Measurements from ENCODE around the gene TRPM1.
A peak's percentile ranks its signal among the peaks of the same experiment; 100 is the strongest.

Gene TRPM1

DNA sequence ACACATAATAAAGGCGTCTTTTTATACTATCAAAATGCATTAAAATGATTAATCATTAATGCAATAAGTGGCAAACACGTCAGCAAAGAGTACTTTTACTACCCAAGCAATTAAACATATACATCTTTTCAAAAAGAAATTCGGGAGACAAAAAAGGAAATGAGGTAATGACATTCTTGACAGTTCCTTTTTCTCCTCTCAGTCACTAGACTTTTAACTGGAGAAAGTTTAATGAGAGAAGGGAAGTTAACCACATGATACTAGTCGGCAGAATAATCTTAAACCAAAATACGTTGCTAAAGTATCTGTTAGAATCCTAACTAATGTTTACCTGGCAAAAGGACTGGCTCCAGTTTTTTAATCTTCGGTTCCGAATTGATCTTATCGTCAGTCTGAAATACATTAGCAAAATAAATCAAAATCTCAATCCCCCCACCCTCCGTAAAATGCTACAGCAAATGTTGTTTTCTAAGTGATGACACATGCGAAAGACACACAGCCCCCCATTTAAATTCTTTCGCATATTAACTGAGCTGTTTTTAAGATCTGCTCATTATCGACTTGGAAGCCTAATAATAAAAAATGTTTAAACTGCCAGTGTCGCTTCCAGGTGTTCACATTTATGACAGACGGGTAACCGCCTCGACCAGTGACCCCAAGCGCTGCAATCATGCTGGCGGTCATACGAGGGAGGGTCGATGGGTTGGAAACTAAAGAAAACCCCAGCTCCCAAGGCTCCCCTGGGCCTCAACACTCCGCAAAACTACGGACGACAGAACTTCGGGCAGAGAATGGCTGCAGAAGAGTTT is 110.9 kb downstream of the TRPM1 start:
- FAIRE-seq (peak; percentile 75), DNase-seq (ENCODE audit: insufficient read length, low spot score) (no peak)

DNA sequence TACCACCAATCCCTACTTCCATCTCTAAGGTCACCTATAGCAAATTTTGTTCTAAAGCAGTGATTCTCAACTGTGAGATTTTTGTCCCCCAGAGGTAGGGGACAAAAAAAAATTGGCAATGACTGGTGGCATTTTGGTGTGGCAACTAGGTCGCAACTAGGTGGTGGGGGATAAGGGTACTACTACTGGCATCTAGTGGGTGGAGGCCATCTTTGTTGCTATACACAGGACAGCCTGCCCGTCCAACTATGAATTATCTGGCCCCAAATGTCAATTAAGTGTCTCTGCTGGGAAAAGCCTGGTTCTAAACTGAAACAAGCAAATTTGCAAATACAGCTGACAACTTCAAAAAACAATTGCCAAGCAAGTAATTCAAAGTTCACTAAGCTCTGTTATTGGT is 111.5 kb downstream of the TRPM1 start:
- FAIRE-seq, result no peak
- DNase-seq (ENCODE audit: insufficient read length, low spot score), result no peak

DNA sequence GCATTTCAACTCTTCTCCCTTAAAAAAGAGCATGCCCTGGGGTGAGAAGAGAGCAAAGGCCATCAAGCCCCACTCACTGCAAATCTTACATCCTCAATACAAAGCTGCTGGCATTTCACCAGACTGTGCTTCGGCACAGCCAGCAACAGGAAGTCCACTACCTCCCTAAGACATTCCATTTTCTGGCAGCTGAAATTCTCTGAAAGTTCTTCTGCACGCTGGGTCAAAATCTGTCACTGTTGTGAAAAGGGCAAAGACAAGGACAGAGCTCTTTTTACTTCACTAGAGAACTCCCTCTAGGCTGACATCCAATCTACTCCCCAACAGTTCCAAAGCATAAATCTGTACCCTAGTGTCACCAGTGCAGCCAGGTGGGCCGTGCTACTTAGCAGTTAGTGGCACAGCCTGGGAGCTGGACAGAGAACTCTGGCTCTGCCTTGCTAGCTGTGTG is 116.4 kb downstream of the TRPM1 start:
- FAIRE-seq (peak; percentile 82), DNase-seq (ENCODE audit: insufficient read length, low spot score) (no peak)

DNA sequence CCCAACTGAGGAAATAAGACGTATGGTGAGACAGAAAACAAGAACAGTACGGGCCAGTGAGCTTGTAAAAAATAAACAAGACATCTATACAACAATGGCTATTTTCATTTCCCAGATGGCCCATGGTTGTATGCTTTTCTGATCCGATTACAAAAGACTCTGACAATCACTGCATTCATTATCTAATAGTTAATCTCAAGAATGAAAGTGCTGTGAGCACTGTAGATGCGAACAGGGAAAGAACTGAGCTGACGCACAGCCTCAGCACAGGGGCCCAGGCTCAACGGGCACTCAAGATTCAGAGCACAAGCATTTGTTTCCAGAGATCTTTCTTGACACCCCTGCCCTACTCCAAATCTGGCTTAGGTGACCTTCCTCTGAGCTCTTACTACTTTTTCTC is 117.0 kb downstream of the TRPM1 start:
- no peak for DNase-seq (ENCODE audit: insufficient read length, low spot score)

DNA sequence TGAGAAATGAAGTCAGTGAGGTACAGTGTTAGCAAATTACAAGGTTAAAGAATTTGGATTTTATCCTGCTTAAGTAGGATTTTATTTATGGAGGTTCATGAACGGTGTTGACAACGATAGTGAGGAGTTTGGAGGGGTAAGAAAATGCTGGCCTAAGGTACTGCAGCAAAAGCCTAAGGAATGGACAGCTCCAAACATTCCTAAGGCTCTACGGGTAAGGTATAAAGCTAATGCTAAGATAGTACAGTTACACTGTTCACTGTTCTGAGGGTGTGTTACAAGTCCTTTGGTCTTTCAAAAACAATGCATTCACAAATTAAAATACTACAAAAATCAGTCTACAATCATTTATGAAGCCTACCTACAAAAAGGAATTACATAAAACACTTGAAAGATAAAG is 117.4 kb downstream of the TRPM1 start:
- DNase-seq (ENCODE audit: insufficient read length, low spot score) (no peak), FAIRE-seq (no peak)

More for the DNA sequence above, 117.0 kb downstream of the TRPM1 start:
- FAIRE-seq, result no peak

DNA sequence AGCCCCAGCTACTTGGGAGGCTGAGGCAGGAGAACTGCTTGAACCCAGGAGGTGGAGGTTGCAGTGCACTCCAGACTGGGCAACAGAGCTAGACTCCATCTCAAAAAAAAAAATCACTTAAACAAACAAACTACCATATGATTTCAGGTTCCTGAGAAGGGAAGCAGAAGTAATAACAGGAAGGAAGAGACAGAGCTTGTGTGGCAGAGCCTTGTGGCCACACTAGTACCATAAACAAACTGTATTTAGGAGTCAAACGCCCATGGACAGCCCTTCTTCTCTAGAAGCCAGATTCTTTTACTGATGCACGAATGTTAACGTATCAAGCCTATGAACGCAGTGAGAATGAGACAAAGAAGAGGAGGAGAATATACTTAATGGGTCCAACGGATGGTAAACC is 122.1 kb downstream of the TRPM1 start:
- DNase-seq (ENCODE audit: insufficient read length, low spot score) (no peak), FAIRE-seq (no peak)

DNA sequence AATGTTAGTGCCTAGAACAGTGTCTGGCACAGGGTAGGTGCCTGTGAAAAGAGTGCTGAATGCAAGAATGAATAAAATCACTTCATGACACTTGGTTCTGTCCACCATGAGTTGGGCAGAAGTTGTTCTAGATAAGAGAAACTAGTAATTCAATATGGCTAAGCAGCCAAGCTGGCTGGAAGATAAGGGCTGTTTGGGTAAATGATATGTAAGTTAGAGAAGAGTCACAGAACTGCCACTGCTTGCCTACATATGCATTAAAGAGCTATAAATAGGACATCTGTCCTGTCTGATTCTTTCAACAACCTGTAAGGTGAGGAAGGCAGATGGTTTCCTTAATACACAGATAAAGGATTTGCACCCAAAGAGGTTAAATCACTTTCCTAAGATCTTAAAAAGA is 123.2 kb downstream of the TRPM1 start:
- no peak for FAIRE-seq

DNA sequence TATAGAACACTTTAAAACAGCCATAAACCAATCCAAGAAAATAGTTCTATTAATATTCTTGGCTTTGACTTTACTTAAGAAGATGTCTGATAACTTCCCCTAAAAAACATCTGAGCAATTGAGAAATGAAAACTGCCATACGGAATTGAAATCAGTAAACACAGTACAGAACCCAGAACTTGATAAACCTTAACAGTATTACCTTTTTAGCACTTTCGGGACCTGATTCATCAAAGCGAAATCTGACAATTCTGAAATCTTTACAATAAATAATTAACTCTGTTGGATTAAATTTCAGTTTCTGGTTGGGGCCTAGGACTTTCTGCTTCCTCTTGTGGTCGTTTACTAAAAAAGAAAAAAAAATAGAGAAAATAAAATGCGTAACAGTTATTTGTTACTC is 127.4 kb downstream of the TRPM1 start:
- FAIRE-seq (peak; percentile 91), DNase-seq (ENCODE audit: insufficient read length, low spot score) (no peak)

More for the DNA sequence above, 123.2 kb downstream of the TRPM1 start:
- no peak for DNase-seq (ENCODE audit: insufficient read length, low spot score)

DNA sequence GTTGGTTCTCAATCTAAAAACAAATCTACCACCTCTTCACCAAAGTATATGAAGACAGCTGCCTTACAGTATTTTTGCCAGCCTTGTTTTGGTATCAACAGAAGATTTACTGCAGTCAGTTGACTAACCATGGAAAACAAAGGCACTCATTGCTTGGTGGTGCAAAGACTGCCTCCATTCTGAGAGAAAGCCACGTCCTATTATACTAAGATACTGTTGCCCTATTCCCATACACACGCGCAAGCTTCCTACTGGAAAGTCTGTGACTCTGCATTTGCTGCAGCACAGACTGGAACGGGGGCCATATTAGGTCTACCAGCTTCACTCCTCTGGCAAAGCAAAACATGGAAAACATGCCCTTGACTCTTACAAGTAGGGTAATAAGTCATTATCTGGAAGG is 128.1 kb downstream of the TRPM1 start:
- FAIRE-seq (no peak), DNase-seq (ENCODE audit: insufficient read length, low spot score) (no peak)

DNA sequence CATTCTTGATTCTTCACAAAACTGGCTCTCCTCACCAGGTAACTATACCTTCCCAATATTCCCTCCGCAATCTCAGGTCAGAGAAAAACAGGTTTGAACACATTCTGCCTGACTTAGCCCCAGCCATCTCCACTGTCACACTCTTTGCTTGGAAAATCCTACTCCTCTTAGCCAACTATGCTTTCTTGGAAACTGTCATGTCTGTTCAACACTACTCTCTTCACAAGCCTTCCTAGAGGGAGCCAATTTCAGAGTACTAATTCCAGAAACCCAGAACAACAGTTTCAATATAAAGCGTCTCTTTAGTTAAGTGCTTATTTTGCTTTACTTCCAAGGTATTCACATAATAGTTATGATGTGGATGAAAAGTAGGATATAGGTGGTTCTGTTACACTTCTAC is 131.8 kb downstream of the TRPM1 start:
- no peak for DNase-seq (ENCODE audit: insufficient read length, low spot score)
- FAIRE-seq, result no peak

DNA sequence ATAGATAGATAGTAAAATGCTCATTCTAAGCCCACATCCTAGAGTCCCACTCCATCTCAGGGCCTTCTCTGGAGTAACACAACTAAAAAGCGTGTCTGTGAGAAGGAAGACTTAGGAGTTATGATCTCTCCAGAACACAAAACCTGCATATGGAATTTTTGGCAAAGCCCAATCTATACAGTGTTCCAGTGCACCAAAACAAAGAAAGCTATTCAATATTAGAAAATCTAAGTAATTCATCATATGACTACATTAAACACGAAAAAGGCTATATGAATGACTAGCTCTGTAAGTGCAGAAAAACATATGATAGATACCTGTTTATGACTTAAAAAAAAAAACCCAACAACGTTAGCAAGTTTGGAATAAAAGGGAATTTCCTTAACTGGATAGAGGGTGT is 137.8 kb downstream of the TRPM1 start:
- DNase-seq (ENCODE audit: insufficient read length, low spot score), result no peak

DNA sequence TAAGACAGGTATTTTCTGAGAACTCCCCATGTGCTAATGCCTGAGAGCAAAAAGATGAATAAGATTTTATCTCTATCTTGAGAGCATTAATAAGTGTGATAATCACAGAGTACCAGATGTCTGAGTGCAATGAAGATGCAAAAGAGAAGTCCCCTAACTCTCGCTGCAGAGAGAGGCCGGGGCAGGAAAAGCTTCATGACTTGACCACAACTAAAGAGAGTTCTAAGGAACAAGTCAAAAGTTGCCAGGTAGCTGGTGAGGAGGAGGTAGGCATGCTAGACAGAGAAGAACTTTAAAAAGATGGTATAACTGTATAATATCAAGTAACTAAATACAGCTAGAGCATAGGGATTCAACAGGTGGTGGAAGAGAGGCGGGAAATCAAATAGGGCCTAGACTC is 138.9 kb downstream of the TRPM1 start:
- no peak for DNase-seq (ENCODE audit: insufficient read length, low spot score)
- FAIRE-seq, result no peak

More for the DNA sequence above, 137.8 kb downstream of the TRPM1 start:
- FAIRE-seq, result no peak

DNA sequence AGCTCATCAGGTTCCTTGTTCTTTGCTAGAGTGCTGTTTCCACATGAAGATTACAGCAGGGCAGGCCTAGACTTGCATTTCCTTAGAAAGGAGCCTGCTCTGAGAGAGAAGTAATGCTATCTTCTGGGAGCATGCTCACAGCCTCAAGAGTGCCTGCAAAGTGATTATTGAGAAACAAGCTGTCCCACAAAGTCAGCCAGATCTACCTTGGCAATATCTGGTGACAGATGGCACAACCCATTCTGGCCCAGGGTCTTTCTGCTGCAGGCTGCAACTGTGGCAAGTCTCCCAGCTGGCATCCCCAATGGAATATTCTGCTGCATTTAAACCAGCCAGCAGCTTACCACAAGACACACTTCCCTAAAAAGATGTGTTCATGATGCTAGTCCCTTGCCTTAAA is 139.4 kb downstream of the TRPM1 start:
- FAIRE-seq, result no peak
- no peak for DNase-seq (ENCODE audit: insufficient read length, low spot score)

DNA sequence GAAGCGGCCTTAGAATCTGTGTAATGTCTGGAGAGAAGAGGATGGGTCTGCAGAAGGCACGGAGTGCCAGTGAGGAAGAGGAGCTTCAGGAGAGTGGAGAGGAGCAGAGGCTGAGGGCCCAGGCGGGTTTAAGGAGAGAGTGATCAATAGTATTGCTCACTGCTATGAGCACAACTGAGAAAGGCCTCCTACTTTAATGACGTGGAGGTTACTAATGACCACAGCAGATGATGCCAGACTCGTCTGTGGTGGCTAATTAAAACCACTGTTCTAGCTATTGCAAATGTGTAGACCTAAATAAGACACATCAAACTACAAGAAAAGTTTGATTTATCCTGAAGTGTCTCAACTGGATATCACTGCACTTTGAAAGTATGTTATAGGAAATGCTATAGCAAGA is 143.3 kb downstream of the TRPM1 start:
- DNase-seq (ENCODE audit: insufficient read length, low spot score) (no peak), FAIRE-seq (peak; percentile 23)

DNA sequence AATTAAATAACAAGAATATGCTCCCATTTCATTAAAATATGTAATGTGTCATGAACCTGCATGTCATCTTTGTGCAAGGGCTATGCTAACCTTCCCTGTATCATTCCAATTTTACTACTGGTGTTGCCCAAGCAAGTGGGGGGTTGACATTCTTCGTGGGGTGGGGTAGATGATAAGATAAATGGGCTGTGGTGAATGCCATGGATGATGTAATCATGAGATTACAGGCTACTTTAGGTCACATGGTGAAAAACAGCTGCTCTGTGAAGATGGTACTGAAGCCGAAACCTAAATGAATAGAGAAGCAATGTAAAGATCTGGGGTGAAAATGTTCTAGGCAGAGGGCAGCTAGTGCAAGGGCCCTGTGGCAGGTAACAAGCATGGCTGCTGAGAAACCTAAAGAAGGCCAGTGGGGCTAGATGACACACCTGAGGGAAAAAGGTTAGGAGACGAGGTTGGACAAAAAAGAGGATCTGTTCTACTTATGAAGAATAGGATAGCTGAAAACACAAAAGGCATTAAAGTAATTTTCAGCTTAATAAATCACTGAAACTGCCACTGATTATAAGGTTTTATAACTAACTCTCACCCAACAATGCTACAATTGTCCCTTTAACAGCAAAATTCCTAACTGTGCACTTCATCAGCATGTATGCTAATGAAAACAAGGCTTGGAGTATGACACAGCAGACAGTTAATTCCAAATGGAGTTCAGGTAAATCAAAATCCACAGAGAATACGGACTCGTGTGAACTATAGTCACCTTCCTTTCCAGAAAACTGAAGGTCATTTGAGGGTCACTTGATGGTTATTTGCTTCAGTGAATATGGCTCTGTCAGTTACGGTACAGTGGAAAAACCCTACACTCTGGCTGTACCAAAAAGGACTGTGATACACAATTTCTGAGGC is 145.1 kb downstream of the TRPM1 start:
- FAIRE-seq (peak; percentile 4), DNase-seq (ENCODE audit: insufficient read length, low spot score) (no peak)

DNA sequence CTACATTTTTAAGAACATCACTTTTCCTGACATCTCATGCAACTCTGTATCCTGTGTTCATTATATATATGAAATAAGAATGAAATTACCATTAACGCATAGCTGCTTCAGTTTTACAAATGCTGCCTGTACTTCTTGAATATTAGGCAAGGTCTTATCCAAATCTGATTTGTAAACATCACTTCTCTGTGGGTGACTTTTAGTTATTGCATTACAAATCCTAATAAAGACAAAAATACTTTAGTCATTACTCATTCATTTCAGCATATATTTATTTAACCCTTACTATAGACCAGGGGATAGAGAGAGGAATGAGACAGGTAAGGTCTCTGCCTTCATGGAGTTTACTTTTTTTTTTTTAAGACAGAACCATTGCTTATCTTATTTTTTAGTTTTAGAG is 146.9 kb downstream of the TRPM1 start:
- no peak for FAIRE-seq

DNA sequence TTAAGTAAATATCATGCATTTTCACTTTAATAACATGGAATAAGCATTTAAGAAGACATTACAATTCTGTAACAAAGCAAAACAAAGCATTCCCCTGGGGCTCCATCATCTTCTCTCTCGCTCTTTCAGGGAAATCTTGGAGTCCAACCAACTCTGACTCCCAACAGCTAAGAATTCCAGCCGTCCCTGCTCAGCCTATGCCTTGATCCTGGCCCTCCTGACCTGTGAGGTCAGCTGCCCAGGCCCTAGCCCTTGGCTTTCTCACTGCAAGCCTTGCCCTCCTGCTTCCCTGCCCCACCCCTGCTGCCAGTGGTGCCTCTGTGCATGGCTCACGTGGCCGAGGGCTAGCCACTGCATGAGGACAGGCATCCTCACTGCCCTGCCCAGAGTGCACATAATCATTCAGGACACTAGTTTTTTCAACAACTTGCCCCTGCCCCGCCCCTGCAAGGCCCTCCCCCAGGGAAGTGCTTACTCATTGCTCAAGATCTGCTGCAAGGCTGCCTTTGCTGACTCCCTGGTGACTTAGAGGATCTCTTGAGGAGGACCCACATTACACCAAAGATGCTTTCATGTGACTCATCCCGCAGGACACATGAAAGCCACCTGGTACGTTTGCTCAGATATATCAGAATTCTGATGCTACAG is 147.7 kb downstream of the TRPM1 start:
- DNase-seq (ENCODE audit: insufficient read length, low spot score) (no peak), FAIRE-seq (no peak)

More for the DNA sequence above, 146.9 kb downstream of the TRPM1 start:
- DNase-seq (ENCODE audit: insufficient read length, low spot score), result no peak

DNA sequence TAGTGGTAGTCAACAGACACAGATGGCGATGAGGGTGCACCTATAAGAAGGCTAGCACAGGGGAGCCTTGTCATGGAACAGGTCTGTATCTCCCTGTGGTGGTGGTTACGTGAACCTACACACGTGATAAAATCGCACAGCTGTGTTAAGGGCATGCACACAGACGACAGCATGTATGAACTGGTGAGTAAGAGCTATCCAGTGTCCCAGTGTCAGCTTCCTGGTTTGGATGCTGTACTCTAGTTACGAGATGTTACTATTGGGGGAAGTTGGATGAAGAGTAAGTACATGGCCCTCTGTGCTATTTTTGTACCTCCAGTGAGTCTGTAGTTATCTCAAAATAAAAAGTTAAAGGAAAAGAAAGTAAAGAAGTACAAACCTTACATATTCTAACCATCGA is 148.3 kb downstream of the TRPM1 start:
- no peak for FAIRE-seq
- no peak for DNase-seq (ENCODE audit: insufficient read length, low spot score)
